Gastrocnemius medialis (tissue), 4 donors: Measurements from ENCODE around the gene ENOPH1.

Experiments
- POLR2A ChIP-seq, 2 donors: fragments of 450-650 bp; IDR thresholded peaks; one replicate each; pipeline ENCODE4 v1.6.1; 2017; ENCODE audit warnings: antibody characterized with exemption in 2 of 2, mild to moderate bottlenecking in 2 of 2, moderate library complexity in 2 of 2
- TF ChIP-seq, protein P1 (sequence below), 5 experiments: fragments of 450-650 bp in 3 of 5; fragments of 200-600 bp in 2 of 5; sonication (generic) in 2 of 5; IDR thresholded peaks in 4 of 5; conservative IDR thresholded peaks in 1 of 5; 1 replicate in 4 of 5; 2 replicates in 1 of 5; pipeline ENCODE4 v1.5.1; 2016 to 2019; ENCODE audit warnings: antibody characterized with exemption in 5 of 5, mild to moderate bottlenecking in 3 of 5, moderate library complexity in 3 of 5

- TF ChIP-seq, protein P1, sequence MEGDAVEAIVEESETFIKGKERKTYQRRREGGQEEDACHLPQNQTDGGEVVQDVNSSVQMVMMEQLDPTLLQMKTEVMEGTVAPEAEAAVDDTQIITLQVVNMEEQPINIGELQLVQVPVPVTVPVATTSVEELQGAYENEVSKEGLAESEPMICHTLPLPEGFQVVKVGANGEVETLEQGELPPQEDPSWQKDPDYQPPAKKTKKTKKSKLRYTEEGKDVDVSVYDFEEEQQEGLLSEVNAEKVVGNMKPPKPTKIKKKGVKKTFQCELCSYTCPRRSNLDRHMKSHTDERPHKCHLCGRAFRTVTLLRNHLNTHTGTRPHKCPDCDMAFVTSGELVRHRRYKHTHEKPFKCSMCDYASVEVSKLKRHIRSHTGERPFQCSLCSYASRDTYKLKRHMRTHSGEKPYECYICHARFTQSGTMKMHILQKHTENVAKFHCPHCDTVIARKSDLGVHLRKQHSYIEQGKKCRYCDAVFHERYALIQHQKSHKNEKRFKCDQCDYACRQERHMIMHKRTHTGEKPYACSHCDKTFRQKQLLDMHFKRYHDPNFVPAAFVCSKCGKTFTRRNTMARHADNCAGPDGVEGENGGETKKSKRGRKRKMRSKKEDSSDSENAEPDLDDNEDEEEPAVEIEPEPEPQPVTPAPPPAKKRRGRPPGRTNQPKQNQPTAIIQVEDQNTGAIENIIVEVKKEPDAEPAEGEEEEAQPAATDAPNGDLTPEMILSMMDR (IDR thresholded peaks at IDR 0.05 in 4 of 5, conservative IDR thresholded peaks at IDR 0.05 in 1 of 5): no peak
- no peak for TF ChIP-seq POLR2A (IDR thresholded peaks at IDR 0.05)
Measured at GRCh38 chr4:82380831-82381230, 49.6 kb upstream of the ENOPH1 start.
